ENCODE measurements around the gene RTEL1.
"Not testable (repeated sequence)": the region's sequence is repeated elsewhere in the genome, so short reads cannot be mapped to it uniquely, and the experiment has no call there.

RTEL1 gene

GRCh38 chr20:63709149-63709527, 51.0 kb downstream of the RTEL1 start:
- TF ChIP-seq, protein P1, sequence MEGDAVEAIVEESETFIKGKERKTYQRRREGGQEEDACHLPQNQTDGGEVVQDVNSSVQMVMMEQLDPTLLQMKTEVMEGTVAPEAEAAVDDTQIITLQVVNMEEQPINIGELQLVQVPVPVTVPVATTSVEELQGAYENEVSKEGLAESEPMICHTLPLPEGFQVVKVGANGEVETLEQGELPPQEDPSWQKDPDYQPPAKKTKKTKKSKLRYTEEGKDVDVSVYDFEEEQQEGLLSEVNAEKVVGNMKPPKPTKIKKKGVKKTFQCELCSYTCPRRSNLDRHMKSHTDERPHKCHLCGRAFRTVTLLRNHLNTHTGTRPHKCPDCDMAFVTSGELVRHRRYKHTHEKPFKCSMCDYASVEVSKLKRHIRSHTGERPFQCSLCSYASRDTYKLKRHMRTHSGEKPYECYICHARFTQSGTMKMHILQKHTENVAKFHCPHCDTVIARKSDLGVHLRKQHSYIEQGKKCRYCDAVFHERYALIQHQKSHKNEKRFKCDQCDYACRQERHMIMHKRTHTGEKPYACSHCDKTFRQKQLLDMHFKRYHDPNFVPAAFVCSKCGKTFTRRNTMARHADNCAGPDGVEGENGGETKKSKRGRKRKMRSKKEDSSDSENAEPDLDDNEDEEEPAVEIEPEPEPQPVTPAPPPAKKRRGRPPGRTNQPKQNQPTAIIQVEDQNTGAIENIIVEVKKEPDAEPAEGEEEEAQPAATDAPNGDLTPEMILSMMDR (IDR thresholded peaks at IDR 0.05; ENCODE audit: extremely low read depth, insufficient read depth, missing control alignments), result no peak
- no peak for DNase-seq (ENCODE audit: low spot score)
- in situ Hi-C loops (cut with MboI; ENCODE audit: low pct_unique_long_range_greater_than_20kb, low sequenced_read_pairs, unreplicated experiment), result loop anchor here (5.0 kb wide), 1 partner anchor 148 kb away; no protein-coding TSS in a partner anchor

- in situ Hi-C loops (cut with MboI; ENCODE audit: low pct_unique_long_range_greater_than_20kb, low sequenced_read_pairs, unreplicated experiment), result no loop called here
- no peak for DNase-seq (ENCODE audit: low spot score)
- TF ChIP-seq, protein P1 (IDR thresholded peaks at IDR 0.05; ENCODE audit: extremely low read depth, insufficient read depth, missing control alignments), result no peak
These were observed 53.1 kb downstream of the RTEL1 start for GRCh38 chr20:63711085-63711645.

GRCh38 chr20:63712191-63712590, 54.1 kb downstream of the RTEL1 start:
- in situ Hi-C loops (cut with MboI; ENCODE audit: low pct_unique_long_range_greater_than_20kb, low sequenced_read_pairs, unreplicated experiment), result no loop called here
- TF ChIP-seq, protein P1 (IDR thresholded peaks at IDR 0.05; ENCODE audit: extremely low read depth, insufficient read depth, missing control alignments), result no peak
- DNase-seq (ENCODE audit: low spot score), result no peak

- TF ChIP-seq, protein P1 (IDR thresholded peaks at IDR 0.05; ENCODE audit: extremely low read depth, insufficient read depth, missing control alignments), result no peak
- no peak for DNase-seq (ENCODE audit: low spot score)
- in situ Hi-C loops (cut with MboI; ENCODE audit: low pct_unique_long_range_greater_than_20kb, low sequenced_read_pairs, unreplicated experiment), result no loop called here
These were observed 56.7 kb downstream of the RTEL1 start for GRCh38 chr20:63714858-63715257.

DNA sequence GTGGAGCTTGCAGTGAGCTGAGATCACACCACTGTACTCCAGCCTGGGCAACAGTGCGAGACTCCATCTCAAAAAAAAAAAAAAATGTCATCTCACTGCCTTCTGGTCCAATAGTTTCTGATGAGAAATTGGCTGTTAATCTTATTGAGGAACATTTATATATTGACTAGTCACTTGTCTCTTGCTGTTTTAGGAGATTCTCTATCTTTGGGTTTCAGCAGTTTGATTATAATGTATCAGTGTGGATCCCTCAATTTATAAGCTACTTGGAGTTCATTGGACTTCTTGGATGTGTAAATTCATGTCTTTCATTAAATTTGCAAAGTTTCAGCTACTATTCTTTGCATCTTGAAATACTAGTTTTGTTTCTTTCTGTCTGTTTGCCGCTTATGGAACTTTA, 60.9 kb downstream of the RTEL1 start:
- no peak for DNase-seq (ENCODE audit: low spot score)
- in situ Hi-C loops (cut with MboI; ENCODE audit: low pct_unique_long_range_greater_than_20kb, low sequenced_read_pairs, unreplicated experiment), result no loop called here
- TF ChIP-seq, protein P1 (IDR thresholded peaks at IDR 0.05; ENCODE audit: extremely low read depth, insufficient read depth, missing control alignments), result no peak

GRCh38 chr20:63722967-63723622, 65.0 kb downstream of the RTEL1 start:
- in situ Hi-C loops (cut with MboI; ENCODE audit: low pct_unique_long_range_greater_than_20kb, low sequenced_read_pairs, unreplicated experiment); DNase-seq (ENCODE audit: low spot score): not testable (repeated sequence)

GRCh38 chr20:63730189-63730733, 72.1 kb downstream of the RTEL1 start:
- in situ Hi-C loops (cut with MboI; ENCODE audit: low pct_unique_long_range_greater_than_20kb, low sequenced_read_pairs, unreplicated experiment), result not testable (repeated sequence)

More at GRCh38 chr20:63730189-63730733, 72.1 kb downstream of the RTEL1 start:
- not testable (repeated sequence) for DNase-seq (ENCODE audit: low spot score)

Data from GM13977 (cell line).